Ishikawa (cell line): ENCODE data around the gene LMF2.

Source experiments
- CREB1 ChIP-seq: IDR thresholded peaks from 2 replicates; pipeline ENCODE4 v1.6.1; 2012; ENCODE audit warnings: low read depth
- EGR1 ChIP-seq: IDR thresholded peaks from 2 replicates; pipeline ENCODE4 v1.6.1; 2012
- EP300 ChIP-seq: IDR thresholded peaks from 2 replicates; pipeline ENCODE4 v1.6.1; 2012; ENCODE audit warnings: borderline replicate concordance
- FOXM1 ChIP-seq: IDR thresholded peaks from 2 replicates; pipeline ENCODE4 v1.6.1; 2012; ENCODE audit warnings: low read depth, borderline replicate concordance
- MAX ChIP-seq: IDR thresholded peaks from 2 replicates; pipeline ENCODE4 v1.6.1; 2012
- RAD21 ChIP-seq: IDR thresholded peaks from 2 replicates; pipeline ENCODE4 v1.6.1; 2012; ENCODE audit warnings: low read depth
- TAF1 ChIP-seq: IDR thresholded peaks from 2 replicates; pipeline ENCODE4 v1.6.1; 2012; ENCODE audit warnings: low read depth, mild to moderate bottlenecking
- TEAD4 ChIP-seq: IDR thresholded peaks from 2 replicates; pipeline ENCODE4 v1.6.1; 2012
- YY1 ChIP-seq: IDR thresholded peaks from 2 replicates; pipeline ENCODE4 v1.6.1; 2012; ENCODE audit warnings: low read depth
- TF ChIP-seq, protein P1 (sequence below): IDR thresholded peaks from 2 replicates; pipeline ENCODE4 v1.6.1; 2012; ENCODE audit warnings: low read depth, mild to moderate bottlenecking

GRCh38 chr22:50465066-50465930 lies 42.2 kb downstream of the LMF2 start:
- TF ChIP-seq EP300 (no peak), FOXM1 (no peak), MAX (no peak), CREB1 (no peak), EGR1 (no peak), TAF1 (no peak), RAD21 (no peak), TEAD4 (no peak), YY1 (no peak)
- TF ChIP-seq, protein P1, sequence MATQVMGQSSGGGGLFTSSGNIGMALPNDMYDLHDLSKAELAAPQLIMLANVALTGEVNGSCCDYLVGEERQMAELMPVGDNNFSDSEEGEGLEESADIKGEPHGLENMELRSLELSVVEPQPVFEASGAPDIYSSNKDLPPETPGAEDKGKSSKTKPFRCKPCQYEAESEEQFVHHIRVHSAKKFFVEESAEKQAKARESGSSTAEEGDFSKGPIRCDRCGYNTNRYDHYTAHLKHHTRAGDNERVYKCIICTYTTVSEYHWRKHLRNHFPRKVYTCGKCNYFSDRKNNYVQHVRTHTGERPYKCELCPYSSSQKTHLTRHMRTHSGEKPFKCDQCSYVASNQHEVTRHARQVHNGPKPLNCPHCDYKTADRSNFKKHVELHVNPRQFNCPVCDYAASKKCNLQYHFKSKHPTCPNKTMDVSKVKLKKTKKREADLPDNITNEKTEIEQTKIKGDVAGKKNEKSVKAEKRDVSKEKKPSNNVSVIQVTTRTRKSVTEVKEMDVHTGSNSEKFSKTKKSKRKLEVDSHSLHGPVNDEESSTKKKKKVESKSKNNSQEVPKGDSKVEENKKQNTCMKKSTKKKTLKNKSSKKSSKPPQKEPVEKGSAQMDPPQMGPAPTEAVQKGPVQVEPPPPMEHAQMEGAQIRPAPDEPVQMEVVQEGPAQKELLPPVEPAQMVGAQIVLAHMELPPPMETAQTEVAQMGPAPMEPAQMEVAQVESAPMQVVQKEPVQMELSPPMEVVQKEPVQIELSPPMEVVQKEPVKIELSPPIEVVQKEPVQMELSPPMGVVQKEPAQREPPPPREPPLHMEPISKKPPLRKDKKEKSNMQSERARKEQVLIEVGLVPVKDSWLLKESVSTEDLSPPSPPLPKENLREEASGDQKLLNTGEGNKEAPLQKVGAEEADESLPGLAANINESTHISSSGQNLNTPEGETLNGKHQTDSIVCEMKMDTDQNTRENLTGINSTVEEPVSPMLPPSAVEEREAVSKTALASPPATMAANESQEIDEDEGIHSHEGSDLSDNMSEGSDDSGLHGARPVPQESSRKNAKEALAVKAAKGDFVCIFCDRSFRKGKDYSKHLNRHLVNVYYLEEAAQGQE, result no peak
